ENCODE measurements around the gene RGS11.

Gene RGS11

GRCh38 chr16:314351-314750 lies 38.6 kb upstream of the RGS11 start:
- H3K4me3 ChIP-seq (replicated peaks; ENCODE audit: low read depth, low read length), result no peak overlapping the region
- H3K27me3 ChIP-seq (replicated peaks; ENCODE audit: control insufficient read depth, insufficient read depth, low read length), result no peaks in the 10 kb centered on the region
- peaks cover 12% of the 10 kb centered on the region for H3K36me3 ChIP-seq (ENCODE audit: control insufficient read depth, insufficient read depth, low read length)
- TF ChIP-seq CTCF (IDR thresholded peaks at IDR 0.05; ENCODE audit: insufficient read depth, low read length, poor library complexity, severe bottlenecking), result no peak
- no peak for DNase-seq (ENCODE audit: extremely low read depth, insufficient read length)

- DNase-seq (ENCODE audit: extremely low read depth, insufficient read length), result no peak
- Histone ChIP-seq H3K4me3 (replicated peaks; ENCODE audit: low read depth, low read length) (no peak overlapping the region), H3K27me3 (replicated peaks; ENCODE audit: control insufficient read depth, insufficient read depth, low read length) (no peaks in the 10 kb centered on the region), H3K36me3 (ENCODE audit: control insufficient read depth, insufficient read depth, low read length) (peaks cover 7% of the 10 kb centered on the region)
- no peak for TF ChIP-seq CTCF (IDR thresholded peaks at IDR 0.05; ENCODE audit: insufficient read depth, low read length, poor library complexity, severe bottlenecking)
These were observed 36.0 kb upstream of the RGS11 start for GRCh38 chr16:311725-312124.

- H3K36me3 ChIP-seq (ENCODE audit: control insufficient read depth, insufficient read depth, low read length), result peaks cover 10% of the 10 kb centered on the region
- H3K27me3 ChIP-seq (replicated peaks; ENCODE audit: control insufficient read depth, insufficient read depth, low read length), result no peaks in the 10 kb centered on the region
- DNase-seq (ENCODE audit: extremely low read depth, insufficient read length), result no peak
- H3K4me3 ChIP-seq (replicated peaks; ENCODE audit: low read depth, low read length), result no peak overlapping the region
- no peak for TF ChIP-seq CTCF (IDR thresholded peaks at IDR 0.05; ENCODE audit: insufficient read depth, low read length, poor library complexity, severe bottlenecking)
These were observed 33.7 kb upstream of the RGS11 start for GRCh38 chr16:309476-309875.

GRCh38 chr16:307691-308312 lies 32.1 kb upstream of the RGS11 start:
- no peak for DNase-seq (ENCODE audit: extremely low read depth, insufficient read length)
- Histone ChIP-seq H3K27me3 (replicated peaks; ENCODE audit: control insufficient read depth, insufficient read depth, low read length) (no peaks in the 10 kb centered on the region), H3K4me3 (replicated peaks; ENCODE audit: low read depth, low read length) (no peak overlapping the region), H3K36me3 (ENCODE audit: control insufficient read depth, insufficient read depth, low read length) (peaks cover 8% of the 10 kb centered on the region)
- TF ChIP-seq CTCF (IDR thresholded peaks at IDR 0.05; ENCODE audit: insufficient read depth, low read length, poor library complexity, severe bottlenecking), result no peak

- no peak for DNase-seq (ENCODE audit: extremely low read depth, insufficient read length)
- H3K27me3 ChIP-seq (replicated peaks; ENCODE audit: control insufficient read depth, insufficient read depth, low read length), result no peaks in the 10 kb centered on the region
- TF ChIP-seq CTCF (IDR thresholded peaks at IDR 0.05; ENCODE audit: insufficient read depth, low read length, poor library complexity, severe bottlenecking), result no peak
- H3K36me3 ChIP-seq (ENCODE audit: control insufficient read depth, insufficient read depth, low read length), result peaks cover 13% of the 10 kb centered on the region
- H3K4me3 ChIP-seq (replicated peaks; ENCODE audit: low read depth, low read length), result no peak overlapping the region
These were observed 31.2 kb upstream of the RGS11 start for GRCh38 chr16:306911-307370.

Measured in GM06990 (cell line).